Measurements from ENCODE around the gene ZMYND8. TPM values are rescaled to one million over a fixed set of nuclear protein-coding genes. Genes with fewer than 3 reads are reported as not detected.

Gene ZMYND8
- polyA plus RNA-seq, 1 donor = 15.2 TPM

- DNase-seq (ENCODE audit: low read depth) = no peak
Measured at GRCh38 chr20:47332381-47333206, 23.9 kb downstream of the ZMYND8 start.

- no peak for DNase-seq (ENCODE audit: low read depth)
Measured at GRCh38 chr20:47330933-47331708, 25.4 kb downstream of the ZMYND8 start.

GRCh38 chr20:47330071-47330470, 26.4 kb downstream of the ZMYND8 start:
- DNase-seq (ENCODE audit: low read depth) = no peak

- DNase-seq (ENCODE audit: low read depth) = no peak
Measured at GRCh38 chr20:47328129-47328528, 28.4 kb downstream of the ZMYND8 start.

- DNase-seq (ENCODE audit: low read depth) = no peak
Measured at GRCh38 chr20:47327711-47328110, 28.8 kb downstream of the ZMYND8 start.

GRCh38 chr20:47326658-47327268, 29.7 kb downstream of the ZMYND8 start:
- no peak for DNase-seq (ENCODE audit: low read depth)

- DNase-seq (ENCODE audit: low read depth) = no peak
Measured at GRCh38 chr20:47325242-47325641, 31.3 kb downstream of the ZMYND8 start.

- no peak for DNase-seq (ENCODE audit: low read depth)
Measured at GRCh38 chr20:47320990-47321805, 35.3 kb downstream of the ZMYND8 start.

- DNase-seq (ENCODE audit: low read depth) = no peak
Measured at GRCh38 chr20:47319517-47320252, 36.8 kb downstream of the ZMYND8 start.

- DNase-seq (ENCODE audit: low read depth) = no peak
Measured at GRCh38 chr20:47318586-47319516, 37.6 kb downstream of the ZMYND8 start.

- no peak for DNase-seq (ENCODE audit: low read depth)
Measured at GRCh38 chr20:47318027-47318585, 38.4 kb downstream of the ZMYND8 start.

GRCh38 chr20:47317127-47317895, 39.2 kb downstream of the ZMYND8 start:
- DNase-seq (ENCODE audit: low read depth) = no peak

- no peak for DNase-seq (ENCODE audit: low read depth)
Measured at GRCh38 chr20:47316776-47317126, 39.7 kb downstream of the ZMYND8 start.

- no peak for DNase-seq (ENCODE audit: low read depth)
Measured at GRCh38 chr20:47315339-47316056, 41.0 kb downstream of the ZMYND8 start.

- DNase-seq (ENCODE audit: low read depth) = no peak
Measured at GRCh38 chr20:47314647-47315338, 41.7 kb downstream of the ZMYND8 start.

GRCh38 chr20:47311967-47312681, 44.4 kb downstream of the ZMYND8 start:
- DNase-seq (ENCODE audit: low read depth) = no peak

GRCh38 chr20:47311211-47311610, 45.3 kb downstream of the ZMYND8 start:
- DNase-seq (ENCODE audit: low read depth) = no peak

Measured in forelimb muscle (tissue), 1 donor.